CD4-positive, alpha-beta T cell (primary cell): ENCODE data around the gene KLF17. TPM values are rescaled to one million over a fixed set of nuclear protein-coding genes. Genes with fewer than 3 reads are reported as not detected.

ENCODE experiments used
- ATAC-seq: fragments of 200-7000 bp; cut with Tn5 transposase; one replicate; pipeline ENCODE4 v1.10.0; 2022; ENCODE audit warnings: mild to moderate bottlenecking; ENCODE audit not compliant: poor library complexity
- CTCF ChIA-PET: fragments of 350-600 bp; sonication (Branson Sonifier 250); formaldehyde crosslinking; loops from one replicate; lab custom pipeline; 2021; ENCODE audit warnings: antibody characterized with exemption, inconsistent platforms; lab: Charles Lee
- POLR2A ChIA-PET: fragments of 350-600 bp; sonication (Branson Sonifier 250); formaldehyde crosslinking; loops from one replicate; lab custom pipeline; 2021; ENCODE audit warnings: antibody characterized with exemption, inconsistent platforms; lab: Charles Lee
- DNase-seq, 14 experiments: peaks; one replicate each; pipeline ENCODE4 v3.0.0-alpha.2; 2013 to 2020; ENCODE audit warnings: mixed read lengths in 2 of 14
- H3K27ac ChIP-seq, 2 donors: one replicate each; pipeline versions ENCODE4 v1.5.1 to v1.7.0; 2013; ENCODE audit warnings: low read length in 2 of 2, low read depth in 1 of 2, mild to moderate bottlenecking in 1 of 2
- H3K27me3 ChIP-seq, 2 experiments: 1 replicate in 1 of 2; 2 replicates in 1 of 2; pipeline versions ENCODE4 v1.6.1 to v1.7.0; 2013; ENCODE audit warnings: low read length in 2 of 2, control low read depth in 1 of 2, mild to moderate bottlenecking in 1 of 2, moderate library complexity in 1 of 2; ENCODE audit not compliant: insufficient read depth in 2 of 2, control insufficient read depth in 1 of 2
- H3K36me3 ChIP-seq: one replicate; pipeline ENCODE4 v1.6.1; 2013; ENCODE audit warnings: low read length, control low read depth; ENCODE audit not compliant: insufficient read depth
- H3K4me1 ChIP-seq: one replicate; pipeline ENCODE4 v1.6.1; 2013; ENCODE audit warnings: low read length, control low read depth; ENCODE audit not compliant: insufficient read depth
- H3K4me3 ChIP-seq: one replicate; pipeline ENCODE4 v1.5.1; 2013; ENCODE audit warnings: mild to moderate bottlenecking, low read length, moderate library complexity
- H3K9me3 ChIP-seq, 2 experiments: 1 replicate in 1 of 2; 2 replicates in 1 of 2; pipeline versions ENCODE4 v1.6.1 to v1.7.0; 2013; ENCODE audit warnings: low read length in 2 of 2, mild to moderate bottlenecking in 2 of 2, control low read depth in 1 of 2, moderate library complexity in 1 of 2; ENCODE audit not compliant: control insufficient read depth in 1 of 2, insufficient read depth in 1 of 2
- H3K27ac Mint-ChIP-seq: one replicate; pipeline ENCODE4 v1.8.0; 2020; ENCODE audit warnings: mixed read lengths
- H3K27me3 Mint-ChIP-seq: one replicate; pipeline ENCODE4 v1.8.0; 2021; ENCODE audit warnings: mixed read lengths
- H3K36me3 Mint-ChIP-seq: one replicate; pipeline ENCODE4 v1.8.0; 2021; ENCODE audit warnings: low read depth, mixed read lengths
- H3K4me1 Mint-ChIP-seq: one replicate; pipeline ENCODE4 v1.8.0; 2021; ENCODE audit warnings: low read depth, mixed read lengths
- H3K4me3 Mint-ChIP-seq: one replicate; pipeline ENCODE4 v1.8.0; 2020; ENCODE audit warnings: mild to moderate bottlenecking, mixed read lengths
- H3K9me3 Mint-ChIP-seq: one replicate; pipeline ENCODE4 v1.8.0; 2020; ENCODE audit warnings: mixed read lengths
- intact Hi-C, 2 experiments: fragments of 100-400 bp; cut with DNase I in 1 of 2; cut with micrococcal nuclease in 1 of 2; formaldehyde crosslinking; loops; one replicate each; pipeline versions ENCODE4 v1.15.1 to v1.9.0; 2023 to 2025; cut with DNase I, micrococcal nuclease
- total RNA-seq, 174 experiments: library from RNA in 2 of 174; stranded (reverse) in 2 of 174; gene quantifications; one replicate each; pipeline ENCODE4 v1.2.3 and lab custom pipeline; 2021 to 2026
- TF ChIP-seq, protein P1 (sequence below): fragments of 200-600 bp; IDR thresholded peaks from one replicate; pipeline ENCODE4 v1.8.0; 2022; ENCODE audit warnings: antibody characterized with exemption, mild to moderate bottlenecking

Gene KLF17
- total RNA-seq, 2 experiments from 2014 or later = not detected

- ATAC-seq = no peak
Observed at GRCh38 chr1:44158871-44159270, 40.2 kb downstream of the KLF17 start.

DNA sequence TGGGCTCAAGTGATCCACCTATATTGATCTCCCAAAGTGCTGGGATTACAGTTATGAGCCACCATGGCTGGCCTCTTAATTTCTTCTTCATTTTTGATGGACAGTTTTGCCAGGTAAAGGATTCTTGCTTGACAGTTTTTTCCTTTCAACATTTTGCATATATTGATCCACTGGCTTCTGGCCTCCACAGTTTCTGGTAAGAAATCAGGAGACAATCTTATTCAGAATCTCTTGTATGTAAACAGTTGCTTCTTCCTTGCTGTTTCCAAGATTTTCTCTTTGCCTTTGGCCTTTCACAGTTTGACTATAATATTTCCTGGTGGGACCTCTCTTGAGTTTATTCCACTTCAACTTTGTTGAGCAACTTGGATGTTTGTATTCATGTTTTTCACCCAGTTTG, 42.9 kb downstream of the KLF17 start:
- ATAC-seq (no peak), DNase-seq (no peak)
- ChIA-PET CTCF (interaction anchor here (1.0 kb wide), 1 partner anchor 9 kb away, joined by 3 read pairs; no protein-coding TSS in a partner anchor), POLR2A (no interaction called here)
- Mint-ChIP-seq H3K36me3 (no peaks in the 10 kb centered on the region), H3K27me3 (no peaks in the 10 kb centered on the region), H3K4me3 (no peak overlapping the region), H3K9me3 (no peaks in the 10 kb centered on the region), H3K4me1 (no peaks in the 10 kb centered on the region), H3K27ac (no peak overlapping the region)
- H3K27me3 ChIP-seq = no peaks in the 10 kb centered on the region
- H3K27ac ChIP-seq = no peak overlapping the region
- TF ChIP-seq, protein P1, sequence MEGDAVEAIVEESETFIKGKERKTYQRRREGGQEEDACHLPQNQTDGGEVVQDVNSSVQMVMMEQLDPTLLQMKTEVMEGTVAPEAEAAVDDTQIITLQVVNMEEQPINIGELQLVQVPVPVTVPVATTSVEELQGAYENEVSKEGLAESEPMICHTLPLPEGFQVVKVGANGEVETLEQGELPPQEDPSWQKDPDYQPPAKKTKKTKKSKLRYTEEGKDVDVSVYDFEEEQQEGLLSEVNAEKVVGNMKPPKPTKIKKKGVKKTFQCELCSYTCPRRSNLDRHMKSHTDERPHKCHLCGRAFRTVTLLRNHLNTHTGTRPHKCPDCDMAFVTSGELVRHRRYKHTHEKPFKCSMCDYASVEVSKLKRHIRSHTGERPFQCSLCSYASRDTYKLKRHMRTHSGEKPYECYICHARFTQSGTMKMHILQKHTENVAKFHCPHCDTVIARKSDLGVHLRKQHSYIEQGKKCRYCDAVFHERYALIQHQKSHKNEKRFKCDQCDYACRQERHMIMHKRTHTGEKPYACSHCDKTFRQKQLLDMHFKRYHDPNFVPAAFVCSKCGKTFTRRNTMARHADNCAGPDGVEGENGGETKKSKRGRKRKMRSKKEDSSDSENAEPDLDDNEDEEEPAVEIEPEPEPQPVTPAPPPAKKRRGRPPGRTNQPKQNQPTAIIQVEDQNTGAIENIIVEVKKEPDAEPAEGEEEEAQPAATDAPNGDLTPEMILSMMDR = no peak
- H3K4me1 ChIP-seq = no peaks in the 10 kb centered on the region
- no peak overlapping the region for H3K4me3 ChIP-seq
- intact Hi-C loops = no loop called here
- H3K36me3 ChIP-seq = no peaks in the 10 kb centered on the region
- H3K9me3 ChIP-seq = no peaks in the 10 kb centered on the region

More at GRCh38 chr1:44158871-44159270, 40.2 kb downstream of the KLF17 start:
- TF ChIP-seq, protein P1 = no peak
- DNase-seq = no peak
- CTCF ChIA-PET = no interaction called here
- POLR2A ChIA-PET = no interaction called here
- Histone ChIP-seq H3K27ac (no peak overlapping the region), H3K4me3 (no peak overlapping the region), H3K4me1 (no peaks in the 10 kb centered on the region), H3K36me3 (no peaks in the 10 kb centered on the region), H3K27me3 (no peaks in the 10 kb centered on the region), H3K9me3 (no peaks in the 10 kb centered on the region)
- Mint-ChIP-seq H3K36me3 (no peaks in the 10 kb centered on the region), H3K4me1 (no peaks in the 10 kb centered on the region), H3K27ac (no peak overlapping the region), H3K9me3 (no peaks in the 10 kb centered on the region), H3K27me3 (no peaks in the 10 kb centered on the region), H3K4me3 (no peak overlapping the region)
- intact Hi-C loops = no loop called here

- ATAC-seq = no peak
- Mint-ChIP-seq H3K4me3 (no peak overlapping the region), H3K4me1 (no peaks in the 10 kb centered on the region), H3K36me3 (no peaks in the 10 kb centered on the region), H3K27ac (no peak overlapping the region), H3K9me3 (peaks cover 8% of the 10 kb centered on the region), H3K27me3 (peaks cover 16% of the 10 kb centered on the region)
- POLR2A ChIA-PET = no interaction called here
- intact Hi-C loops = loop anchor here in 1 of 2 experiments (5.0 kb wide), 1 partner anchor 734 kb away; no protein-coding TSS in a partner anchor
- CTCF ChIA-PET = no interaction called here
- Histone ChIP-seq H3K27me3 (peaks cover under 1 to 3% of the 10 kb centered on the region in 2 experiments), H3K9me3 (peaks cover 5 to 25% of the 10 kb centered on the region in 2 experiments), H3K27ac (no peak overlapping the region), H3K4me3 (no peak overlapping the region), H3K4me1 (no peaks in the 10 kb centered on the region), H3K36me3 (no peaks in the 10 kb centered on the region)
- no peak for DNase-seq
- TF ChIP-seq, protein P1 = no peak
Observed at GRCh38 chr1:44168520-44169098, 50.0 kb downstream of the KLF17 start.
